Gastroesophageal sphincter (tissue), 3 donors: ENCODE measurements around the gene CFAP410.

Experiments used
- EP300 ChIP-seq: sonication (generic); formaldehyde crosslinking; IDR thresholded peaks from one replicate; pipeline ENCODE4 v1.6.1; 2017; ENCODE audit warnings: antibody characterized with exemption, mild to moderate bottlenecking
- POLR2A ChIP-seq, 2 donors: fragments of 450-650 bp; IDR thresholded peaks; one replicate each; pipeline ENCODE4 v1.6.1; 2017; ENCODE audit warnings: antibody characterized with exemption in 2 of 2, mild to moderate bottlenecking in 2 of 2, moderate library complexity in 1 of 2
- POLR2AphosphoS5 ChIP-seq: sonication (generic); formaldehyde crosslinking; IDR thresholded peaks from one replicate; pipeline ENCODE4 v1.6.1; 2017; ENCODE audit warnings: antibody characterized with exemption
- TF ChIP-seq, protein P1 (sequence below), 4 experiments: fragments of 200-600 bp in 2 of 4; fragments of 450-650 bp in 2 of 4; sonication (generic) in 1 of 4; IDR thresholded peaks; one replicate each; pipeline ENCODE4 v1.5.1; 2017 to 2019; ENCODE audit warnings: antibody characterized with exemption in 4 of 4, mild to moderate bottlenecking in 2 of 4, moderate library complexity in 2 of 4

DNA sequence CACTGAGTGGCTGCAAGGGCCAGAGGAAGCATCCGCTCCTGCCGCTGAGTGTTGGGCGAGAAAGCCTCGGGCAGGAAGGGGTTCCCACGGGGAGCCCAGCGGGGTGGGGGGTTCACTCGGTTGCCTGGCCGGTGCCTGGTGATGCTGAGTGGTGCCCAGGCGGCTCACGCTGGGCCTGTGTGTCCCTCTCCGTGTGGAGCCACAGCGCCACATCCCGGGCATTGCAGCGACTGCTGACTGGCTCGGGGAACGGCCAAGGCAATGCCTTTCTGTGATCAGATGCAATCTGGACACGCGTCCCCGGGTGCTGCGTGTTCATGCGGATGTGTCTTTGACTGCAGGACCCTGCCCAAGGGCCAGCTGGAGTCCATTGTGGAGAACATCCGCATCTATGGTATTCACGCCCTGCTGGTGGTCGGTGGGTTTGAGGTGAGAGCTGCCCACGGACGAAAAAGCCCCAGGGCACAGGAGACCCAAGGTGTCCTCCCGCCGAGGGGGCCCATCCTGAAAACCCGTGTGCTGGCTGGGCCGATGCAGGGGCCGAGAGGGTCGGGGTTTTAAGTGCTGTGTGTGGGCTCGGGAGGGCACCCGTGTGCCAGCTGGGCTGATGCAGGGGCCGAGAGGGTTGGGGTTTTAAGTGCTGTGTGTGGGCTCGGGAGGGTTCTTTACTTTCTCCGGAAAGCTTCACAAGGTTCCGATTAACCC lies 16.4 kb downstream of the CFAP410 start:
- TF ChIP-seq, protein P1, sequence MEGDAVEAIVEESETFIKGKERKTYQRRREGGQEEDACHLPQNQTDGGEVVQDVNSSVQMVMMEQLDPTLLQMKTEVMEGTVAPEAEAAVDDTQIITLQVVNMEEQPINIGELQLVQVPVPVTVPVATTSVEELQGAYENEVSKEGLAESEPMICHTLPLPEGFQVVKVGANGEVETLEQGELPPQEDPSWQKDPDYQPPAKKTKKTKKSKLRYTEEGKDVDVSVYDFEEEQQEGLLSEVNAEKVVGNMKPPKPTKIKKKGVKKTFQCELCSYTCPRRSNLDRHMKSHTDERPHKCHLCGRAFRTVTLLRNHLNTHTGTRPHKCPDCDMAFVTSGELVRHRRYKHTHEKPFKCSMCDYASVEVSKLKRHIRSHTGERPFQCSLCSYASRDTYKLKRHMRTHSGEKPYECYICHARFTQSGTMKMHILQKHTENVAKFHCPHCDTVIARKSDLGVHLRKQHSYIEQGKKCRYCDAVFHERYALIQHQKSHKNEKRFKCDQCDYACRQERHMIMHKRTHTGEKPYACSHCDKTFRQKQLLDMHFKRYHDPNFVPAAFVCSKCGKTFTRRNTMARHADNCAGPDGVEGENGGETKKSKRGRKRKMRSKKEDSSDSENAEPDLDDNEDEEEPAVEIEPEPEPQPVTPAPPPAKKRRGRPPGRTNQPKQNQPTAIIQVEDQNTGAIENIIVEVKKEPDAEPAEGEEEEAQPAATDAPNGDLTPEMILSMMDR (IDR thresholded peaks at IDR 0.05), result no peak
- TF ChIP-seq POLR2A (IDR thresholded peaks at IDR 0.05) (no peak), EP300 (no peak), POLR2AphosphoS5 (no peak)
